HEK293 (cell line): ENCODE measurements around the gene PLB1.

Source experiments
- EGR2 ChIP-seq: fragments of 450-650 bp; formaldehyde crosslinking; IDR thresholded peaks from 2 replicates; pipeline ENCODE4 v1.5.1; 2016; ENCODE audit warnings: low read depth, missing biosample characterization, missing genetic modification characterization
- HOXA7 ChIP-seq: sonication (generic); formaldehyde crosslinking; IDR thresholded peaks from 2 replicates; pipeline ENCODE4 v1.8.1; 2022; ENCODE audit warnings: missing genetic modification reagents, borderline replicate concordance
- ZNF133 ChIP-seq: fragments of 450-650 bp; formaldehyde crosslinking; IDR thresholded peaks from 2 replicates; pipeline ENCODE4 v1.5.1; 2016; ENCODE audit warnings: missing biosample characterization, missing genetic modification characterization
- ZNF239 ChIP-seq: fragments of 450-650 bp; formaldehyde crosslinking; IDR thresholded peaks from 2 replicates; pipeline ENCODE4 v1.5.1; 2016; ENCODE audit warnings: missing biosample characterization, missing genetic modification characterization
- ZNF324 ChIP-seq: fragments of 450-650 bp; formaldehyde crosslinking; IDR thresholded peaks from 2 replicates; pipeline ENCODE4 v1.5.1; 2016; ENCODE audit warnings: missing biosample characterization, missing genetic modification characterization
- ZNF677 ChIP-seq: fragments of 450-650 bp; IDR thresholded peaks from 2 replicates; pipeline ENCODE4 v1.5.0; 2018; ENCODE audit warnings: missing biosample characterization, mild to moderate bottlenecking, missing genetic modification characterization, moderate library complexity
- ZNF785 ChIP-seq: fragments of 450-650 bp; formaldehyde crosslinking; IDR thresholded peaks from 2 replicates; pipeline ENCODE4 v1.5.1; 2016; ENCODE audit warnings: missing biosample characterization, missing genetic modification characterization
- TF ChIP-seq, protein P1 (sequence below): sonication (generic); formaldehyde crosslinking; IDR thresholded peaks from 2 replicates; pipeline ENCODE4 v1.8.1; 2022; ENCODE audit warnings: mild to moderate bottlenecking, moderate library complexity, missing genetic modification reagents
- TF ChIP-seq, protein P2 (sequence below): fragments of 450-650 bp; formaldehyde crosslinking; IDR thresholded peaks from 2 replicates; pipeline ENCODE4 v1.5.1; 2016; ENCODE audit warnings: missing biosample characterization, missing genetic modification characterization
- TF ChIP-seq, protein P3 (sequence below): fragments of 450-650 bp; formaldehyde crosslinking; IDR thresholded peaks from 2 replicates; pipeline ENCODE4 v1.5.1; 2016; ENCODE audit warnings: missing biosample characterization, missing genetic modification characterization, low read depth
- TF ChIP-seq, protein P4 (sequence below): fragments of 450-650 bp; formaldehyde crosslinking; IDR thresholded peaks from 2 replicates; pipeline ENCODE4 v1.5.1; 2016; ENCODE audit warnings: missing biosample characterization, missing genetic modification characterization
- TF ChIP-seq, protein P5 (sequence below): fragments of 450-650 bp; formaldehyde crosslinking; IDR thresholded peaks from 2 replicates; pipeline ENCODE4 v1.5.1; 2017; ENCODE audit warnings: missing biosample characterization, missing genetic modification characterization
- TF ChIP-seq, protein P6 (sequence below): fragments of 450-650 bp; formaldehyde crosslinking; IDR thresholded peaks from 2 replicates; pipeline ENCODE4 v1.5.1; 2016; ENCODE audit warnings: missing biosample characterization, missing genetic modification characterization
- TF ChIP-seq, protein P7 (sequence below): fragments of 450-650 bp; formaldehyde crosslinking; IDR thresholded peaks from 2 replicates; pipeline ENCODE4 v1.5.1; 2016; ENCODE audit warnings: missing biosample characterization, missing genetic modification characterization, low read depth

DNA sequence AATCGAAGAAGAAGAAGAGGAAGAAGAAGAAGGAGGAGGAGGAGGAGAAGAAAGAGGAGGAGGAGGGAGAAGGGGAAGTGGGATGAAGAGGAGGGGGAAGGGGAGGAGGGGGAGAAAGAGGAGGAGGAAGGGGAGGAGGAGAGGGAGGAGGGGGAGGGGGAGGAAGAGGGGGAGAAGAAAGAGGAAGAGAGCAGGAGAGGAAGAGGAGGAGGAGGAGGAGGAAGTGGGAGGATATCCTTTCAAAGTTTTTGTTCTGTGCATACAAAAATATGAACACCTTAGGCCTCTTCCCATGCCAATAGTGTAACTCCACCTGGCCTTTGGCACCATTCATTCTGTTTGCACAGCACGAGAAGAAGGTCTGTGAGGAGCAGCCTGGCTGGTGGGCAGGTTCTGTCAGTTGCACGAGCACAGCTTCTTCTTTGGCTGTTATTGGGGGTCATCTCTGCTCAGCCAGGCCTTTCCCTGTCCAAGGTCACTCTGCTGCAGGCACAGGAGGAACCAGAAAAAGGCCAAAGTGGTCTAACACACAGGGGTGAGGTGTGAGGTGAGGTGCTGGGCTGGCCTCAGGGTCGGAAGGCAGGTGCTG lies 25.8 kb upstream of the PLB1 start:
- TF ChIP-seq HOXA7 (CRISPR knock-in tag), result no peak
- TF ChIP-seq, protein P1, sequence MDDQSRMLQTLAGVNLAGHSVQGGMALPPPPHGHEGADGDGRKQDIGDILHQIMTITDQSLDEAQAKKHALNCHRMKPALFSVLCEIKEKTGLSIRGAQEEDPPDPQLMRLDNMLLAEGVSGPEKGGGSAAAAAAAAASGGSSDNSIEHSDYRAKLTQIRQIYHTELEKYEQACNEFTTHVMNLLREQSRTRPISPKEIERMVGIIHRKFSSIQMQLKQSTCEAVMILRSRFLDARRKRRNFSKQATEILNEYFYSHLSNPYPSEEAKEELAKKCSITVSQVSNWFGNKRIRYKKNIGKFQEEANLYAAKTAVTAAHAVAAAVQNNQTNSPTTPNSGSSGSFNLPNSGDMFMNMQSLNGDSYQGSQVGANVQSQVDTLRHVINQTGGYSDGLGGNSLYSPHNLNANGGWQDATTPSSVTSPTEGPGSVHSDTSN (CRISPR knock-in tag), result no peak
- TF ChIP-seq, protein P2, sequence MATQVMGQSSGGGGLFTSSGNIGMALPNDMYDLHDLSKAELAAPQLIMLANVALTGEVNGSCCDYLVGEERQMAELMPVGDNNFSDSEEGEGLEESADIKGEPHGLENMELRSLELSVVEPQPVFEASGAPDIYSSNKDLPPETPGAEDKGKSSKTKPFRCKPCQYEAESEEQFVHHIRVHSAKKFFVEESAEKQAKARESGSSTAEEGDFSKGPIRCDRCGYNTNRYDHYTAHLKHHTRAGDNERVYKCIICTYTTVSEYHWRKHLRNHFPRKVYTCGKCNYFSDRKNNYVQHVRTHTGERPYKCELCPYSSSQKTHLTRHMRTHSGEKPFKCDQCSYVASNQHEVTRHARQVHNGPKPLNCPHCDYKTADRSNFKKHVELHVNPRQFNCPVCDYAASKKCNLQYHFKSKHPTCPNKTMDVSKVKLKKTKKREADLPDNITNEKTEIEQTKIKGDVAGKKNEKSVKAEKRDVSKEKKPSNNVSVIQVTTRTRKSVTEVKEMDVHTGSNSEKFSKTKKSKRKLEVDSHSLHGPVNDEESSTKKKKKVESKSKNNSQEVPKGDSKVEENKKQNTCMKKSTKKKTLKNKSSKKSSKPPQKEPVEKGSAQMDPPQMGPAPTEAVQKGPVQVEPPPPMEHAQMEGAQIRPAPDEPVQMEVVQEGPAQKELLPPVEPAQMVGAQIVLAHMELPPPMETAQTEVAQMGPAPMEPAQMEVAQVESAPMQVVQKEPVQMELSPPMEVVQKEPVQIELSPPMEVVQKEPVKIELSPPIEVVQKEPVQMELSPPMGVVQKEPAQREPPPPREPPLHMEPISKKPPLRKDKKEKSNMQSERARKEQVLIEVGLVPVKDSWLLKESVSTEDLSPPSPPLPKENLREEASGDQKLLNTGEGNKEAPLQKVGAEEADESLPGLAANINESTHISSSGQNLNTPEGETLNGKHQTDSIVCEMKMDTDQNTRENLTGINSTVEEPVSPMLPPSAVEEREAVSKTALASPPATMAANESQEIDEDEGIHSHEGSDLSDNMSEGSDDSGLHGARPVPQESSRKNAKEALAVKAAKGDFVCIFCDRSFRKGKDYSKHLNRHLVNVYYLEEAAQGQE (tag by site-specific recombination), result no peak
- TF ChIP-seq, protein P3, sequence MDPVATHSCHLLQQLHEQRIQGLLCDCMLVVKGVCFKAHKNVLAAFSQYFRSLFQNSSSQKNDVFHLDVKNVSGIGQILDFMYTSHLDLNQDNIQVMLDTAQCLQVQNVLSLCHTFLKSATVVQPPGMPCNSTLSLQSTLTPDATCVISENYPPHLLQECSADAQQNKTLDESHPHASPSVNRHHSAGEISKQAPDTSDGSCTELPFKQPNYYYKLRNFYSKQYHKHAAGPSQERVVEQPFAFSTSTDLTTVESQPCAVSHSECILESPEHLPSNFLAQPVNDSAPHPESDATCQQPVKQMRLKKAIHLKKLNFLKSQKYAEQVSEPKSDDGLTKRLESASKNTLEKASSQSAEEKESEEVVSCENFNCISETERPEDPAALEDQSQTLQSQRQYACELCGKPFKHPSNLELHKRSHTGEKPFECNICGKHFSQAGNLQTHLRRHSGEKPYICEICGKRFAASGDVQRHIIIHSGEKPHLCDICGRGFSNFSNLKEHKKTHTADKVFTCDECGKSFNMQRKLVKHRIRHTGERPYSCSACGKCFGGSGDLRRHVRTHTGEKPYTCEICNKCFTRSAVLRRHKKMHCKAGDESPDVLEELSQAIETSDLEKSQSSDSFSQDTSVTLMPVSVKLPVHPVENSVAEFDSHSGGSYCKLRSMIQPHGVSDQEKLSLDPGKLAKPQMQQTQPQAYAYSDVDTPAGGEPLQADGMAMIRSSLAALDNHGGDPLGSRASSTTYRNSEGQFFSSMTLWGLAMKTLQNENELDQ, result no peak
- TF ChIP-seq EGR2 (tag by site-specific recombination), result peak; percentile 50
- TF ChIP-seq, protein P4, sequence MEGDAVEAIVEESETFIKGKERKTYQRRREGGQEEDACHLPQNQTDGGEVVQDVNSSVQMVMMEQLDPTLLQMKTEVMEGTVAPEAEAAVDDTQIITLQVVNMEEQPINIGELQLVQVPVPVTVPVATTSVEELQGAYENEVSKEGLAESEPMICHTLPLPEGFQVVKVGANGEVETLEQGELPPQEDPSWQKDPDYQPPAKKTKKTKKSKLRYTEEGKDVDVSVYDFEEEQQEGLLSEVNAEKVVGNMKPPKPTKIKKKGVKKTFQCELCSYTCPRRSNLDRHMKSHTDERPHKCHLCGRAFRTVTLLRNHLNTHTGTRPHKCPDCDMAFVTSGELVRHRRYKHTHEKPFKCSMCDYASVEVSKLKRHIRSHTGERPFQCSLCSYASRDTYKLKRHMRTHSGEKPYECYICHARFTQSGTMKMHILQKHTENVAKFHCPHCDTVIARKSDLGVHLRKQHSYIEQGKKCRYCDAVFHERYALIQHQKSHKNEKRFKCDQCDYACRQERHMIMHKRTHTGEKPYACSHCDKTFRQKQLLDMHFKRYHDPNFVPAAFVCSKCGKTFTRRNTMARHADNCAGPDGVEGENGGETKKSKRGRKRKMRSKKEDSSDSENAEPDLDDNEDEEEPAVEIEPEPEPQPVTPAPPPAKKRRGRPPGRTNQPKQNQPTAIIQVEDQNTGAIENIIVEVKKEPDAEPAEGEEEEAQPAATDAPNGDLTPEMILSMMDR (tag by site-specific recombination), result no peak
- TF ChIP-seq ZNF133 (tag by site-specific recombination), result no peak
- TF ChIP-seq, protein P5, sequence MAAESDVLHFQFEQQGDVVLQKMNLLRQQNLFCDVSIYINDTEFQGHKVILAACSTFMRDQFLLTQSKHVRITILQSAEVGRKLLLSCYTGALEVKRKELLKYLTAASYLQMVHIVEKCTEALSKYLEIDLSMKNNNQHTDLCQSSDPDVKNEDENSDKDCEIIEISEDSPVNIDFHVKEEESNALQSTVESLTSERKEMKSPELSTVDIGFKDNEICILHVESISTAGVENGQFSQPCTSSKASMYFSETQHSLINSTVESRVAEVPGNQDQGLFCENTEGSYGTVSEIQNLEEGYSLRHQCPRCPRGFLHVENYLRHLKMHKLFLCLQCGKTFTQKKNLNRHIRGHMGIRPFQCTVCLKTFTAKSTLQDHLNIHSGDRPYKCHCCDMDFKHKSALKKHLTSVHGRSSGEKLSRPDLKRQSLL (tag by site-specific recombination), result no peak
- TF ChIP-seq ZNF785, result no peak
- no peak for TF ChIP-seq ZNF324 (tag by site-specific recombination)
- TF ChIP-seq, protein P6, sequence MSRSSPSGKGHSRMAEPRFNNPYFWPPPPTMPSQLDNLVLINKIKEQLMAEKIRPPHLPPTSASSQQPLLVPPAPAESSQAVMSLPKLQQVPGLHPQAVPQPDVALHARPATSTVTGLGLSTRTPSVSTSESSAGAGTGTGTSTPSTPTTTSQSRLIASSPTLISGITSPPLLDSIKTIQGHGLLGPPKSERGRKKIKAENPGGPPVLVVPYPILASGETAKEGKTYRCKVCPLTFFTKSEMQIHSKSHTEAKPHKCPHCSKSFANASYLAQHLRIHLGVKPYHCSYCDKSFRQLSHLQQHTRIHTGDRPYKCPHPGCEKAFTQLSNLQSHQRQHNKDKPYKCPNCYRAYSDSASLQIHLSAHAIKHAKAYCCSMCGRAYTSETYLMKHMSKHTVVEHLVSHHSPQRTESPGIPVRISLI (tag by site-specific recombination), result no peak
- TF ChIP-seq, protein P7, sequence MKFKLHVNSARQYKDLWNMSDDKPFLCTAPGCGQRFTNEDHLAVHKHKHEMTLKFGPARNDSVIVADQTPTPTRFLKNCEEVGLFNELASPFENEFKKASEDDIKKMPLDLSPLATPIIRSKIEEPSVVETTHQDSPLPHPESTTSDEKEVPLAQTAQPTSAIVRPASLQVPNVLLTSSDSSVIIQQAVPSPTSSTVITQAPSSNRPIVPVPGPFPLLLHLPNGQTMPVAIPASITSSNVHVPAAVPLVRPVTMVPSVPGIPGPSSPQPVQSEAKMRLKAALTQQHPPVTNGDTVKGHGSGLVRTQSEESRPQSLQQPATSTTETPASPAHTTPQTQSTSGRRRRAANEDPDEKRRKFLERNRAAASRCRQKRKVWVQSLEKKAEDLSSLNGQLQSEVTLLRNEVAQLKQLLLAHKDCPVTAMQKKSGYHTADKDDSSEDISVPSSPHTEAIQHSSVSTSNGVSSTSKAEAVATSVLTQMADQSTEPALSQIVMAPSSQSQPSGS (tag by site-specific recombination), result no peak
- TF ChIP-seq ZNF677, result no peak
- TF ChIP-seq ZNF239 (tag by site-specific recombination), result no peak
